ENCODE data around the gene RCBTB2.

GRCh38 chr13:48545608-48546007 is 12.7 kb upstream of the RCBTB2 start:
- TF ChIP-seq, protein P1, sequence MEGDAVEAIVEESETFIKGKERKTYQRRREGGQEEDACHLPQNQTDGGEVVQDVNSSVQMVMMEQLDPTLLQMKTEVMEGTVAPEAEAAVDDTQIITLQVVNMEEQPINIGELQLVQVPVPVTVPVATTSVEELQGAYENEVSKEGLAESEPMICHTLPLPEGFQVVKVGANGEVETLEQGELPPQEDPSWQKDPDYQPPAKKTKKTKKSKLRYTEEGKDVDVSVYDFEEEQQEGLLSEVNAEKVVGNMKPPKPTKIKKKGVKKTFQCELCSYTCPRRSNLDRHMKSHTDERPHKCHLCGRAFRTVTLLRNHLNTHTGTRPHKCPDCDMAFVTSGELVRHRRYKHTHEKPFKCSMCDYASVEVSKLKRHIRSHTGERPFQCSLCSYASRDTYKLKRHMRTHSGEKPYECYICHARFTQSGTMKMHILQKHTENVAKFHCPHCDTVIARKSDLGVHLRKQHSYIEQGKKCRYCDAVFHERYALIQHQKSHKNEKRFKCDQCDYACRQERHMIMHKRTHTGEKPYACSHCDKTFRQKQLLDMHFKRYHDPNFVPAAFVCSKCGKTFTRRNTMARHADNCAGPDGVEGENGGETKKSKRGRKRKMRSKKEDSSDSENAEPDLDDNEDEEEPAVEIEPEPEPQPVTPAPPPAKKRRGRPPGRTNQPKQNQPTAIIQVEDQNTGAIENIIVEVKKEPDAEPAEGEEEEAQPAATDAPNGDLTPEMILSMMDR (IDR thresholded peaks at IDR 0.05; ENCODE audit: low read depth, low read length), result no peak
- TF ChIP-seq EZH2phosphoT487 (IDR thresholded peaks at IDR 0.05; ENCODE audit: low read depth), result no peak

Data from OCI-LY3 (cell line).